Naive thymus-derived CD8-positive, alpha-beta T cell (primary cell): Measurements from ENCODE around the gene KRTAP5-9. TPM values are rescaled to one million over a fixed set of nuclear protein-coding genes. Genes with fewer than 3 reads are reported as not detected.
"Not testable (repeated sequence)": the region's sequence is repeated elsewhere in the genome, so short reads cannot be mapped to it uniquely, and the experiment has no call there.

Experiments used
- ATAC-seq, 2 donors: fragments of 150-1000 bp; cut with Tn5 transposase in 1 of 2; sonication (Bioruptor Pico), chemical (Tn5 transposase) in 1 of 2; 1 replicate in 1 of 2; 2 replicates in 1 of 2; pipeline ENCODE4 v1.10.0; 2021; ENCODE audit warnings: mild to moderate bottlenecking in 2 of 2, moderate library complexity in 2 of 2
- POLR2A ChIA-PET: fragments of 350-600 bp; sonication (Branson Sonifier 250); formaldehyde crosslinking; loops from one replicate; lab custom pipeline; 2021; ENCODE audit warnings: antibody characterized with exemption; lab: Charles Lee
- DNase-seq, 10 donors: peaks; one replicate each; pipeline versions ENCODE4 v3.0.0 to v3.0.0-alpha.2; 2020 to 2022
- H3K27ac Mint-ChIP-seq, 10 donors: one replicate each; pipeline ENCODE4 v1.8.0; 2020 to 2022; ENCODE audit warnings: mild to moderate bottlenecking in 10 of 10, mixed read lengths in 10 of 10, moderate library complexity in 4 of 10, inconsistent platforms in 1 of 10
- H3K27me3 Mint-ChIP-seq, 5 donors: one replicate each; pipeline ENCODE4 v1.8.0; 2021 to 2022; ENCODE audit warnings: mixed read lengths in 5 of 5
- H3K36me3 Mint-ChIP-seq, 3 donors: one replicate each; pipeline ENCODE4 v1.8.0; 2020 to 2022; ENCODE audit warnings: mixed read lengths in 3 of 3, mild to moderate bottlenecking in 2 of 3, inconsistent platforms in 1 of 3
- H3K4me1 Mint-ChIP-seq, 4 donors: one replicate each; pipeline ENCODE4 v1.8.0; 2021 to 2022; ENCODE audit warnings: mixed read lengths in 4 of 4
- H3K4me3 Mint-ChIP-seq, 10 donors: one replicate each; pipeline ENCODE4 v1.8.0; 2020 to 2022; ENCODE audit warnings: mild to moderate bottlenecking in 10 of 10, mixed read lengths in 10 of 10, moderate library complexity in 6 of 10, inconsistent platforms in 1 of 10
- H3K9me3 Mint-ChIP-seq, 9 donors: one replicate each; pipeline ENCODE4 v1.8.0; 2020 to 2022; ENCODE audit warnings: mixed read lengths in 9 of 9, mild to moderate bottlenecking in 3 of 9, inconsistent platforms in 1 of 9, moderate library complexity in 1 of 9
- polyA plus RNA-seq, 3 donors: library from polyadenylated mRNA; unstranded; fragments of 300-500 nt; fragmentation: Illumina TruSeq; gene quantifications; one replicate each; pipeline ENCODE4 v1.2.3, GENCODE V29; 2021
- total RNA-seq, 8 experiments: library from RNA in 2 of 8; stranded (reverse) in 2 of 8; gene quantifications; one replicate each; pipeline ENCODE4 v1.2.3 and lab custom pipeline; 2021 to 2026

The KRTAP5-9 gene
- total and polyA plus RNA-seq, 5 experiments from 2014 or later: 0.31 TPM; not detected in 4

GRCh38 chr11:71566626-71567599 is 18.7 kb downstream of the KRTAP5-9 start:
- H3K4me3 Mint-ChIP-seq, ATAC-seq, H3K4me1 Mint-ChIP-seq, DNase-seq, H3K27ac Mint-ChIP-seq, POLR2A ChIA-PET, H3K9me3 Mint-ChIP-seq, H3K36me3 Mint-ChIP-seq: not testable (repeated sequence)
- peaks cover 34 to 60% (median 35%) of the 10 kb centered on the region in 5 donors for H3K27me3 Mint-ChIP-seq

- H3K9me3 Mint-ChIP-seq, POLR2A ChIA-PET, H3K4me1 Mint-ChIP-seq, H3K27ac Mint-ChIP-seq, H3K36me3 Mint-ChIP-seq, H3K4me3 Mint-ChIP-seq, ATAC-seq, DNase-seq: not testable (repeated sequence)
- H3K27me3 Mint-ChIP-seq: peaks cover 34 to 57% (median 35%) of the 10 kb centered on the region in 5 donors
These were observed 19.4 kb downstream of the KRTAP5-9 start for GRCh38 chr11:71567633-71568032.

GRCh38 chr11:71568704-71569349 is 20.6 kb downstream of the KRTAP5-9 start:
- H3K27me3 Mint-ChIP-seq: peaks cover 24 to 45% (median 27%) of the 10 kb centered on the region in 5 donors
- POLR2A ChIA-PET: no interaction called here
- H3K4me1 Mint-ChIP-seq: peaks cover 0 to under 1% (median 0%) of the 10 kb centered on the region in 4 donors
- H3K4me3 Mint-ChIP-seq: no peak overlapping the region
- H3K9me3 Mint-ChIP-seq: no peaks in the 10 kb centered on the region
- ATAC-seq: no peak
- no peak for DNase-seq
- H3K27ac Mint-ChIP-seq: no peak overlapping the region
- H3K36me3 Mint-ChIP-seq: no peaks in the 10 kb centered on the region

GRCh38 chr11:71571101-71571850 is 23.1 kb downstream of the KRTAP5-9 start:
- H3K27ac Mint-ChIP-seq, H3K36me3 Mint-ChIP-seq, H3K4me1 Mint-ChIP-seq, H3K4me3 Mint-ChIP-seq, POLR2A ChIA-PET, DNase-seq, H3K9me3 Mint-ChIP-seq, ATAC-seq: not testable (repeated sequence)
- peaks cover 13 to 26% (median 15%) of the 10 kb centered on the region in 5 donors for H3K27me3 Mint-ChIP-seq

- Mint-ChIP-seq H3K36me3 (no peaks in the 10 kb centered on the region), H3K4me1 (no peaks in the 10 kb centered on the region), H3K27me3 (peaks cover 6 to 13% (median 8%) of the 10 kb centered on the region in 5 donors), H3K9me3 (no peaks in the 10 kb centered on the region), H3K27ac (no peak overlapping the region), H3K4me3 (no peak overlapping the region)
- POLR2A ChIA-PET: no interaction called here
- ATAC-seq (no peak), DNase-seq (no peak)
These were observed 24.6 kb downstream of the KRTAP5-9 start for GRCh38 chr11:71572811-71573210.

GRCh38 chr11:71574418-71574817 is 26.2 kb downstream of the KRTAP5-9 start:
- ATAC-seq (no peak), DNase-seq (no peak)
- Mint-ChIP-seq H3K36me3 (no peaks in the 10 kb centered on the region), H3K27ac (no peak overlapping the region), H3K27me3 (peaks cover 6 to 15% (median 9%) of the 10 kb centered on the region in 5 donors), H3K4me3 (no peak overlapping the region), H3K4me1 (no peaks in the 10 kb centered on the region), H3K9me3 (no peaks in the 10 kb centered on the region)
- POLR2A ChIA-PET: no interaction called here

GRCh38 chr11:71575723-71576424 is 27.7 kb downstream of the KRTAP5-9 start:
- DNase-seq (no peak), ATAC-seq (no peak)
- H3K9me3 Mint-ChIP-seq: no peaks in the 10 kb centered on the region
- peaks cover 0 to 3% (median 2%) of the 10 kb centered on the region in 4 donors for H3K4me1 Mint-ChIP-seq
- no peak overlapping the region for H3K4me3 Mint-ChIP-seq
- peak overlapping the region in 1 of 10 donors; percentile 17 for H3K27ac Mint-ChIP-seq
- H3K36me3 Mint-ChIP-seq: no peaks in the 10 kb centered on the region
- POLR2A ChIA-PET: no interaction called here
- H3K27me3 Mint-ChIP-seq: peaks cover under 1 to 20% (median 7%) of the 10 kb centered on the region in 5 donors

- H3K4me3 Mint-ChIP-seq, POLR2A ChIA-PET, H3K27ac Mint-ChIP-seq, ATAC-seq, H3K9me3 Mint-ChIP-seq, H3K36me3 Mint-ChIP-seq, DNase-seq, H3K4me1 Mint-ChIP-seq: not testable (repeated sequence)
- peaks cover 9 to 22% (median 13%) of the 10 kb centered on the region in 5 donors for H3K27me3 Mint-ChIP-seq
These were observed 28.7 kb downstream of the KRTAP5-9 start for GRCh38 chr11:71576688-71577465.

- POLR2A ChIA-PET: no interaction called here
- Mint-ChIP-seq H3K27ac (no peak overlapping the region), H3K27me3 (peaks cover 8 to 25% (median 13%) of the 10 kb centered on the region in 5 donors), H3K9me3 (no peaks in the 10 kb centered on the region), H3K36me3 (no peaks in the 10 kb centered on the region), H3K4me3 (no peak overlapping the region), H3K4me1 (peaks cover 0 to 3% (median 3%) of the 10 kb centered on the region in 4 donors)
- ATAC-seq (no peak), DNase-seq (no peak)
These were observed 29.3 kb downstream of the KRTAP5-9 start for GRCh38 chr11:71577469-71578004.

- ATAC-seq, H3K27ac Mint-ChIP-seq, DNase-seq, H3K9me3 Mint-ChIP-seq, H3K36me3 Mint-ChIP-seq, POLR2A ChIA-PET, H3K4me3 Mint-ChIP-seq, H3K4me1 Mint-ChIP-seq: not testable (repeated sequence)
- peaks cover 9 to 35% (median 17%) of the 10 kb centered on the region in 5 donors for H3K27me3 Mint-ChIP-seq
These were observed 31.3 kb downstream of the KRTAP5-9 start for GRCh38 chr11:71579513-71579912.
